Measurements from ENCODE around the gene MTHFD2. TPM values are rescaled to one million over a fixed set of nuclear protein-coding genes. Genes with fewer than 3 reads are reported as not detected.

MTHFD2 gene
- total RNA-seq, 2 donors from 2014 or later = 15.8 to 25.7 TPM

DNA sequence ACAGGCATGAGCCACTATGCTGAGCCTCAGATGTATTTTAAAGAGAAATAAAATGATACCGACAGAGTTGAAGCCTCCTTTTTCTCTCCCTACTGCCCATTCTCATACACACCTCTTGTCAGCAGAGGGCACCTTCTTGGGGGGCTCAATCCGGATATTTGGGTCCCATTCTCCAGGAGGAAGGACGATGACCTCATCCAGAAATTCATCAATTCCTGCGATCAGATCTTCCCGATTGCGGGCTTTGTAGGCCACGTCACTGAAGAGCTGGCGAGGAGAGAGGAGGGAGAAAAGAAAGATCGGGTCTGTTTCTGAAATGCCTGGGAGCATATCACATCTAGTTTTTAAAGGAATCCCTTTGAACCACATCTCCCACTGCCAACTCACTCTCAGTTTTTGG, 54.4 kb downstream of the MTHFD2 start:
- Histone ChIP-seq H3K4me3 (no peak overlapping the region), H3K27ac (no peak overlapping the region), H3K4me1 (no peaks in the 10 kb centered on the region), H3K9me3 (no peaks in the 10 kb centered on the region), H3K36me3 (replicated peaks in 1 of 2; ENCODE audit: insufficient read depth in 1 of 2, low read depth in 2 of 2) (no peaks in the 10 kb centered on the region), H3K27me3 (no peaks in the 10 kb centered on the region)
- DNase-seq = no peak
- TF ChIP-seq POLR2A (IDR thresholded peaks at IDR 0.05) = no peak
- TF ChIP-seq, protein P1, sequence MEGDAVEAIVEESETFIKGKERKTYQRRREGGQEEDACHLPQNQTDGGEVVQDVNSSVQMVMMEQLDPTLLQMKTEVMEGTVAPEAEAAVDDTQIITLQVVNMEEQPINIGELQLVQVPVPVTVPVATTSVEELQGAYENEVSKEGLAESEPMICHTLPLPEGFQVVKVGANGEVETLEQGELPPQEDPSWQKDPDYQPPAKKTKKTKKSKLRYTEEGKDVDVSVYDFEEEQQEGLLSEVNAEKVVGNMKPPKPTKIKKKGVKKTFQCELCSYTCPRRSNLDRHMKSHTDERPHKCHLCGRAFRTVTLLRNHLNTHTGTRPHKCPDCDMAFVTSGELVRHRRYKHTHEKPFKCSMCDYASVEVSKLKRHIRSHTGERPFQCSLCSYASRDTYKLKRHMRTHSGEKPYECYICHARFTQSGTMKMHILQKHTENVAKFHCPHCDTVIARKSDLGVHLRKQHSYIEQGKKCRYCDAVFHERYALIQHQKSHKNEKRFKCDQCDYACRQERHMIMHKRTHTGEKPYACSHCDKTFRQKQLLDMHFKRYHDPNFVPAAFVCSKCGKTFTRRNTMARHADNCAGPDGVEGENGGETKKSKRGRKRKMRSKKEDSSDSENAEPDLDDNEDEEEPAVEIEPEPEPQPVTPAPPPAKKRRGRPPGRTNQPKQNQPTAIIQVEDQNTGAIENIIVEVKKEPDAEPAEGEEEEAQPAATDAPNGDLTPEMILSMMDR (IDR thresholded peaks at IDR 0.05) = no peak
- ATAC-seq = no peak
- intact Hi-C loops (cut with DNase I) = no loop called here
- 68 to 77% methylated on average over 9 of the region's 9 CpGs for WGBS, 2 donors

DNA sequence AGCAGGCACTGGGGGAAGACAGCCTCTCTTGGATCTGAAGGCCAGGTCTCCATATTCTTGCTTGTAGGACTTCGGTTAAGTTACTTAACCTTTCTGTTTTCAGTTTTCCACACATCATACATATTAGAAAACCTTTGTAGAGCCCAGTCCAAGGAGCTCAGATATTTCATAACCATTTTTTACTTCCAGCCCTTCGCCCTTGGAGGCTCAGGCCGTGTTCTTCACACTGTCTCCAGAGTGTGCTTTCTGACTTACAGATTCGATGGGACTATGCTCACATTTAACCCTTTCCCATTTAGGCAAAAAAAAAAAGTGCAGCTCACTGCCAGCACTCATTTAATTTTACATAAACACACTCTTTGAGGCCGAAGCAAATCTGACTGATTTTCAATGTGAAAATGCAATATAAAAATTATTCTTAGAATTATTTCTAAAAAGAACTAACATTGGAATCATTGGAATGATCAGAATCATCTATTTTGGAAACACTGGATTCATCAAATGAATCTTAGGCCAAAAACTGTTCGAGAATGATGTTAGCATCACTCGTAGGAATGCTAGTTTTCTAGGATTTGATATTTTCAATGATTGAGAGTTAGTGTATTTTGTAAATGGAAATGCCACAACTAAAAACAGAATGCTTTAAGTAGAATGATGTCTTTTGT, 55.0 kb downstream of the MTHFD2 start:
- Histone ChIP-seq H3K4me3 (no peak overlapping the region), H3K9me3 (no peaks in the 10 kb centered on the region), H3K27ac (no peak overlapping the region), H3K27me3 (no peaks in the 10 kb centered on the region), H3K4me1 (no peaks in the 10 kb centered on the region), H3K36me3 (replicated peaks in 1 of 2; ENCODE audit: insufficient read depth in 1 of 2, low read depth in 2 of 2) (no peaks in the 10 kb centered on the region)
- TF ChIP-seq, protein P1 (IDR thresholded peaks at IDR 0.05) = no peak
- TF ChIP-seq POLR2A (IDR thresholded peaks at IDR 0.05) = no peak
- intact Hi-C loops (cut with DNase I) = no loop called here
- 54 to 57% methylated on average over 7 of the region's 7 CpGs for WGBS, 2 donors
- ATAC-seq (no peak), DNase-seq (no peak)

- H3K9me3 ChIP-seq = no peaks in the 10 kb centered on the region
- no peak for TF ChIP-seq POLR2A (IDR thresholded peaks at IDR 0.05)
- TF ChIP-seq, protein P1 (IDR thresholded peaks at IDR 0.05) = no peak
- H3K4me1 ChIP-seq = peaks cover 3% of the 10 kb centered on the region
- intact Hi-C loops (cut with DNase I) = no loop called here
- DNase-seq = no peak
- WGBS, 2 donors = 62 to 64% methylated on average over 4 of the region's 4 CpGs
- no peaks in the 10 kb centered on the region for H3K36me3 ChIP-seq (replicated peaks in 1 of 2; ENCODE audit: insufficient read depth in 1 of 2, low read depth in 2 of 2)
- H3K27ac ChIP-seq = no peak overlapping the region
- ATAC-seq = no peak
- no peak overlapping the region for H3K4me3 ChIP-seq
- H3K27me3 ChIP-seq = no peaks in the 10 kb centered on the region
Observed at GRCh38 chr2:74253971-74254310, 55.5 kb downstream of the MTHFD2 start.

GRCh38 chr2:74255660-74256213, 57.3 kb downstream of the MTHFD2 start:
- H3K36me3 ChIP-seq (replicated peaks in 1 of 2; ENCODE audit: insufficient read depth in 1 of 2, low read depth in 2 of 2) = no peaks in the 10 kb centered on the region
- ATAC-seq (no peak), DNase-seq (no peak)
- no peak overlapping the region for H3K27ac ChIP-seq
- no peaks in the 10 kb centered on the region for H3K9me3 ChIP-seq
- intact Hi-C loops (cut with DNase I) = no loop called here
- H3K27me3 ChIP-seq = no peaks in the 10 kb centered on the region
- H3K4me3 ChIP-seq = no peak overlapping the region
- no peak for TF ChIP-seq POLR2A (IDR thresholded peaks at IDR 0.05)
- TF ChIP-seq, protein P1 (IDR thresholded peaks at IDR 0.05) = no peak
- peaks cover 7% of the 10 kb centered on the region for H3K4me1 ChIP-seq
- WGBS, 2 donors = 76 to 80% methylated on average over 18 of the region's 18 CpGs

DNA sequence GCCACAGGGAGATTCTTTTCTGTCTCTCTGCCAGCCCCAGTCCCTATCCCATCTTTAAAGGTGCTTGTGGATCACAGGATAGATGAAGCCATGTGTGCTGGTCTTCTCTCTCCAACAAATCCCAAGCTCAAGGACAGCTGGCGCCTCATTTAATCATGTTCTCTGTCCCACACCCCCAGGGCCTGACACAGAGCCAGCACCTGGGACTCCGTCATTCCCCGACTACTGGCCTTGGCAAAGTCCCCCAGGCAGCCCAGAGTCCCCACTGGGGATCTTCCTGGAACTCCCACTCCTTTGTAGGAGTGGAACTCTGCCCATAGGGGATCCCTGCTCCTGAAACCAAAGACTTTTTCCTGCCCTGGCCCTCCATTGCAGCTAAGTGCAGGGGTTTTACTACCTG, 60.8 kb downstream of the MTHFD2 start:
- no peak overlapping the region for H3K27ac ChIP-seq
- no peaks in the 10 kb centered on the region for H3K27me3 ChIP-seq
- no peaks in the 10 kb centered on the region for H3K36me3 ChIP-seq (replicated peaks in 1 of 2; ENCODE audit: insufficient read depth in 1 of 2, low read depth in 2 of 2)
- intact Hi-C loops (cut with DNase I) = no loop called here
- no peaks in the 10 kb centered on the region for H3K9me3 ChIP-seq
- WGBS, 2 donors = 58 to 61% methylated on average over 3 of the region's 3 CpGs
- DNase-seq (peak in 3 of 4 donors; percentile 14 to 26 (median 19)), ATAC-seq (peak; percentile 47)
- H3K4me1 ChIP-seq = peaks cover 7% of the 10 kb centered on the region
- H3K4me3 ChIP-seq = no peak overlapping the region
- TF ChIP-seq, protein P1 (IDR thresholded peaks at IDR 0.05) = no peak
- TF ChIP-seq POLR2A (IDR thresholded peaks at IDR 0.05) = no peak

Data from body of pancreas (tissue), 4 donors.